GM18511 (cell line): ENCODE measurements around the gene FXYD6.
"Not testable (repeated sequence)": the region's sequence is repeated elsewhere in the genome, so short reads cannot be mapped to it uniquely, and the experiment has no call there.

ENCODE experiments used
- ATAC-seq: cut with Tn5 transposase; IDR thresholded peaks from one replicate; pipeline ENCODE4 v1.9.1; 2021; ENCODE audit warnings: mild to moderate bottlenecking, moderate library complexity; ENCODE audit not compliant: unreplicated experiment

Gene FXYD6

GRCh38 chr11:117819096-117820040 is 57.1 kb downstream of the FXYD6 start:
- no peak for ATAC-seq

GRCh38 chr11:117818041-117818873 is 58.2 kb downstream of the FXYD6 start:
- ATAC-seq: no peak

GRCh38 chr11:117817368-117818040 is 59.0 kb downstream of the FXYD6 start:
- no peak for ATAC-seq

GRCh38 chr11:117816846-117817367 is 59.6 kb downstream of the FXYD6 start:
- no peak for ATAC-seq

GRCh38 chr11:117816151-117816741 is 60.2 kb downstream of the FXYD6 start:
- ATAC-seq: no peak

- peak; percentile 71 for ATAC-seq
Observed at GRCh38 chr11:117815262-117815803, 61.1 kb downstream of the FXYD6 start.

- ATAC-seq: peak; percentile 47
Observed at GRCh38 chr11:117814766-117815261, 61.6 kb downstream of the FXYD6 start.

GRCh38 chr11:117814204-117814765 is 62.2 kb downstream of the FXYD6 start:
- peak; percentile 2 for ATAC-seq

- ATAC-seq: not testable (repeated sequence)
Observed at GRCh38 chr11:117810056-117810451, 66.4 kb downstream of the FXYD6 start.

GRCh38 chr11:117809236-117810055 is 67.0 kb downstream of the FXYD6 start:
- ATAC-seq: no peak

- ATAC-seq: no peak
Observed at GRCh38 chr11:117808784-117809183, 67.7 kb downstream of the FXYD6 start.

GRCh38 chr11:117807482-117808327 is 68.8 kb downstream of the FXYD6 start:
- ATAC-seq: no peak

GRCh38 chr11:117806846-117807245 is 69.6 kb downstream of the FXYD6 start:
- no peak for ATAC-seq

- no peak for ATAC-seq
Observed at GRCh38 chr11:117805045-117805444, 71.4 kb downstream of the FXYD6 start.

GRCh38 chr11:117803896-117804295 is 72.6 kb downstream of the FXYD6 start:
- ATAC-seq: no peak

GRCh38 chr11:117799634-117800033 is 76.8 kb downstream of the FXYD6 start:
- no peak for ATAC-seq

GRCh38 chr11:117796872-117797529 is 79.5 kb downstream of the FXYD6 start, which contains the start of gene DSCAML1:
TSS of gene DSCAML1 (minus strand) at chr11:117797216. CDS start at chr11:117797079, 137 bp downstream.
- ATAC-seq: no peak
